GM12873 (cell line): ENCODE data around the gene NPHP3.

Experiments
- CTCF ChIP-seq: IDR thresholded peaks from 2 replicates; pipeline ENCODE4 v1.5.1; 2012; ENCODE audit warnings: low read depth, mild to moderate bottlenecking, moderate library complexity, low read length, control low read depth; ENCODE audit not compliant: insufficient read depth; ENCODE audit errors: missing control alignments

The NPHP3 gene

GRCh38 chr3:132730891-132731580 lies 8.8 kb upstream of the NPHP3 start:
- TF ChIP-seq CTCF, result peak; percentile 44

- peak; percentile 58 for TF ChIP-seq CTCF
Measured at GRCh38 chr3:132726341-132726823, 4.2 kb upstream of the NPHP3 start.

- no peak for TF ChIP-seq CTCF
Measured at GRCh38 chr3:132723024-132723950, 1.1 kb upstream of the NPHP3 start.

- TF ChIP-seq CTCF, result peak; percentile 28
Measured at GRCh38 chr3:132721479-132722164, 587 bp downstream of the NPHP3 start.

- no peak for TF ChIP-seq CTCF
Measured at GRCh38 chr3:132720228-132720627, 2.0 kb downstream of the NPHP3 start.

- TF ChIP-seq CTCF, result no peak
Measured at GRCh38 chr3:132716372-132716771, 5.8 kb downstream of the NPHP3 start.
